Neural cell (in vitro differentiated cells): ENCODE results near the gene ADAMTS6. TPM values are rescaled to one million over a fixed set of nuclear protein-coding genes. Genes with fewer than 3 reads are reported as not detected.

Experiments
- H2AFZ ChIP-seq: fragments of 200-600, 300-800 bp; sonication (generic), shearing (Covaris generic); 2 replicates; pipeline ENCODE4 v1.6.0; 2014; ENCODE audit warnings: low read depth, mild to moderate bottlenecking, antibody characterized with exemption, low read length, moderate library complexity
- H3F3A ChIP-seq: fragments of 200-600 bp; shearing (Covaris generic); 2 replicates; pipeline ENCODE4 v1.6.1; 2016; ENCODE audit warnings: mild to moderate bottlenecking, moderate library complexity, mixed read lengths, antibody characterized with exemption, low read length; ENCODE audit not compliant: insufficient read depth, poor library complexity, severe bottlenecking
- H3K27ac ChIP-seq: fragments of 200-600, 300-800 bp; sonication (generic), shearing (Covaris generic); 2 replicates; pipeline ENCODE4 v1.5.1; 2014; ENCODE audit warnings: mild to moderate bottlenecking, low read length, moderate library complexity
- H3K27me3 ChIP-seq: fragments of 300-800, 200-600 bp; sonication (generic), shearing (Covaris generic); 2 replicates; pipeline ENCODE4 v1.6.0; 2014; ENCODE audit warnings: mild to moderate bottlenecking, low read depth, low read length, moderate library complexity; ENCODE audit not compliant: insufficient read depth
- H3K36me3 ChIP-seq: fragments of 300-800, 200-600 bp; sonication (generic), shearing (Covaris generic); 2 replicates; pipeline ENCODE4 v1.5.1; 2014; ENCODE audit warnings: mild to moderate bottlenecking, antibody characterized with exemption, low read length, moderate library complexity; ENCODE audit not compliant: insufficient read depth
- H3K4me2 ChIP-seq: fragments of 300-800, 200-600 bp; sonication (generic), shearing (Covaris generic); 2 replicates; pipeline ENCODE4 v1.6.0; 2014; ENCODE audit warnings: mild to moderate bottlenecking, low read length
- H3K4me3 ChIP-seq: fragments of 300-800, 200-600 bp; sonication (generic), shearing (Covaris generic); 2 replicates; pipeline ENCODE4 v1.5.1; 2014; ENCODE audit warnings: mild to moderate bottlenecking, low read length, moderate library complexity
- H3K79me2 ChIP-seq: fragments of 200-600 bp; shearing (Covaris generic); replicated peaks from 2 replicates; pipeline ENCODE4 v1.6.0; 2014; ENCODE audit warnings: mild to moderate bottlenecking, low read length, moderate library complexity; ENCODE audit not compliant: insufficient read depth
- H3K9ac ChIP-seq: fragments of 300-800, 200-600 bp; sonication (generic), shearing (Covaris generic); 2 replicates; pipeline ENCODE4 v1.6.1; 2016; ENCODE audit warnings: mild to moderate bottlenecking, low read length, mixed read lengths
- H3K9me2 ChIP-seq: fragments of 200-600 bp; shearing (Covaris generic); 2 replicates; pipeline ENCODE4 v1.6.1; 2016; ENCODE audit warnings: mild to moderate bottlenecking, low read length, mixed read lengths; ENCODE audit not compliant: insufficient read depth
- H3K9me3 ChIP-seq: fragments of 200-600, 300-800 bp; sonication (generic), shearing (Covaris generic); 2 replicates; pipeline ENCODE4 v1.6.1; 2016; ENCODE audit warnings: mild to moderate bottlenecking, mixed run types, low read length, moderate library complexity, mixed read lengths
- H4K20me1 ChIP-seq: fragments of 200-600 bp; shearing (Covaris generic); 2 replicates; pipeline ENCODE4 v1.6.1; 2016; ENCODE audit warnings: mild to moderate bottlenecking, mixed run types; ENCODE audit not compliant: insufficient read depth
- EP300 ChIP-seq: fragments of 450-650 bp; conservative IDR thresholded peaks from 2 replicates; pipeline ENCODE4 v1.6.1; 2014; ENCODE audit warnings: antibody characterized with exemption, mild to moderate bottlenecking, moderate library complexity; ENCODE audit not compliant: poor library complexity, severe bottlenecking
- EZH2 ChIP-seq: fragments of 200-600, 300-800 bp; shearing (Covaris generic), sonication (generic); IDR thresholded peaks from 2 replicates; pipeline ENCODE4 v1.6.1; 2014; ENCODE audit warnings: antibody characterized with exemption, low read length, borderline replicate concordance, mild to moderate bottlenecking; ENCODE audit not compliant: insufficient read depth, poor library complexity, severe bottlenecking
- MXI1 ChIP-seq: fragments of 450-650 bp; conservative IDR thresholded peaks from 2 replicates; pipeline ENCODE4 v1.6.1; 2014; ENCODE audit warnings: antibody characterized with exemption, mild to moderate bottlenecking; ENCODE audit not compliant: poor library complexity, severe bottlenecking
- POLR2AphosphoS5 ChIP-seq: IDR thresholded peaks from 2 replicates; pipeline ENCODE4 v1.6.1; 2012
- RAD21 ChIP-seq: fragments of 450-650 bp; conservative IDR thresholded peaks from 2 replicates; pipeline ENCODE4 v1.6.1; 2014; ENCODE audit warnings: antibody characterized with exemption, mild to moderate bottlenecking, moderate library complexity
- SMC3 ChIP-seq: fragments of 450-650 bp; conservative IDR thresholded peaks from 2 replicates; pipeline ENCODE4 v1.6.1; 2014; ENCODE audit warnings: antibody characterized with exemption, mild to moderate bottlenecking, moderate library complexity; ENCODE audit not compliant: poor library complexity
- TAF1 ChIP-seq: IDR thresholded peaks from 2 replicates; pipeline ENCODE4 v1.6.1; 2012; ENCODE audit warnings: low read depth
- polyA plus RNA-seq: library from polyadenylated mRNA; depleted of rRNA; stranded (reverse); fragments of >200 nt; gene quantifications from 2 replicates; pipeline ENCODE4 v1.2.3, GENCODE V29; 2014
- TF ChIP-seq, protein P1 (sequence below): fragments of 450-650 bp; IDR thresholded peaks from 2 replicates; pipeline ENCODE4 v1.5.1; 2014; ENCODE audit warnings: antibody characterized with exemption, mild to moderate bottlenecking, moderate library complexity; ENCODE audit not compliant: poor library complexity, severe bottlenecking
- TF ChIP-seq, protein P2 (sequence below): IDR thresholded peaks from 2 replicates; pipeline ENCODE4 v1.6.1; 2012; ENCODE audit warnings: borderline replicate concordance

ADAMTS6 gene
- polyA plus RNA-seq, 1 donor from 2014 or later, result 0.58 TPM

DNA sequence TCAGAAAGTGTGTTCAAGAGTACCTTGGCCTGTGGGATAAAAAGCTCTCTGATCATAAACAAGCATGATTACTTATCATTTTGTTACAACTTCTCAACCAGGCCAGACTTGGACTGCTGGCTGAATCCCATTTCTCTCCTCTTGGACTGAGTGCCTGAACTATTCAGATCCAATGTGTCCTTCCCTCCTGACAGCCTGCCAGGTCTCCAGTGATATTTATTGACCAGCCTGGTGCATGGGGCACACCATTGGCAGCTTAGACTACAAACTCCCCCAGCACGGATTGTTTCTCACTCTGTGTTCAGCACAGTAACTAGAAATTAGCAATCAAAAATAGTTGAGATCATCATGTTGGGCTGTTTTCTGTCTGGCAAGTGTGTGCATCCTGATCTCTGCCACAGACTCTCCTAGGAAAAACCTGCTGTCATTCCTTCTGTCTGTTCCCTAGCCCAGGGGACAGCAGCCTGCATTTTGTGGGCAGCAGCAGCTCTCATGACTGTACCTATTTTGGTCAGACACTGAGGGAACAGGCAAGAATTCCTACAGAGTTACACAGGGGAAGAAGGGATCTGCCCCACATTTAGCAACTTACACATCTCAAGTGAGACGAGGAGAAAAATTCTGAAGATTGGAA lies 348.1 kb downstream of the ADAMTS6 start:
- H3K27me3 ChIP-seq, result no peaks in the 10 kb centered on the region
- no peaks in the 10 kb centered on the region for H3K9me2 ChIP-seq
- H3K4me2 ChIP-seq, result no peak overlapping the region
- H3K4me3 ChIP-seq, result no peak overlapping the region
- no peaks in the 10 kb centered on the region for H3K9me3 ChIP-seq
- H3F3A ChIP-seq, result no peaks in the 10 kb centered on the region
- no peaks in the 10 kb centered on the region for H3K79me2 ChIP-seq
- no peak overlapping the region for H2AFZ ChIP-seq
- H3K9ac ChIP-seq, result no peak overlapping the region
- no peak overlapping the region for H3K27ac ChIP-seq
- no peak for TF ChIP-seq MXI1
- TF ChIP-seq, protein P1, sequence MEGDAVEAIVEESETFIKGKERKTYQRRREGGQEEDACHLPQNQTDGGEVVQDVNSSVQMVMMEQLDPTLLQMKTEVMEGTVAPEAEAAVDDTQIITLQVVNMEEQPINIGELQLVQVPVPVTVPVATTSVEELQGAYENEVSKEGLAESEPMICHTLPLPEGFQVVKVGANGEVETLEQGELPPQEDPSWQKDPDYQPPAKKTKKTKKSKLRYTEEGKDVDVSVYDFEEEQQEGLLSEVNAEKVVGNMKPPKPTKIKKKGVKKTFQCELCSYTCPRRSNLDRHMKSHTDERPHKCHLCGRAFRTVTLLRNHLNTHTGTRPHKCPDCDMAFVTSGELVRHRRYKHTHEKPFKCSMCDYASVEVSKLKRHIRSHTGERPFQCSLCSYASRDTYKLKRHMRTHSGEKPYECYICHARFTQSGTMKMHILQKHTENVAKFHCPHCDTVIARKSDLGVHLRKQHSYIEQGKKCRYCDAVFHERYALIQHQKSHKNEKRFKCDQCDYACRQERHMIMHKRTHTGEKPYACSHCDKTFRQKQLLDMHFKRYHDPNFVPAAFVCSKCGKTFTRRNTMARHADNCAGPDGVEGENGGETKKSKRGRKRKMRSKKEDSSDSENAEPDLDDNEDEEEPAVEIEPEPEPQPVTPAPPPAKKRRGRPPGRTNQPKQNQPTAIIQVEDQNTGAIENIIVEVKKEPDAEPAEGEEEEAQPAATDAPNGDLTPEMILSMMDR, result no peak
- no peaks in the 10 kb centered on the region for H4K20me1 ChIP-seq
- no peaks in the 10 kb centered on the region for H3K36me3 ChIP-seq

DNA sequence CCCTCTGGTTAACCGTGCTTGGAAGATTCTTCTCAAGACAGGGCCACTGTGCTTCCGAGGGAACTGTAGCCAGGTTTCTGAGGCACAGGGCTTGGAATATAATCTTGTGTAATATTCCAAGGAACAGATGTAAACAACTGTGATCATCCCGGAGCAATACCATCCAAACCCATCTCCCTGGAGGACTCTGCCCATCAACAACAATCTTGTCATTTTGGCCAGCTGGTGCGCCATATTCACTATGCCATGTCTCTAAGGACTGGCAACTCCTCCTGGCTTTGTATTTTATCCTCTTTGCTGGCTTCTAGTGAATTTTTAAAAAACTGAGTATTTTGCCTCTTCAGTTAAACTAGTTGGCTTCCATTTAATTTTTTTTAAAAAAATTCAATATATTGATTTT lies 349.3 kb downstream of the ADAMTS6 start:
- no peaks in the 10 kb centered on the region for H3K9me3 ChIP-seq

More for the DNA sequence above, 349.3 kb downstream of the ADAMTS6 start:
- no peaks in the 10 kb centered on the region for H3K27me3 ChIP-seq
- H2AFZ ChIP-seq, result no peak overlapping the region
- H3K36me3 ChIP-seq, result no peaks in the 10 kb centered on the region
- H3K4me2 ChIP-seq, result no peak overlapping the region
- H3K9me2 ChIP-seq, result no peaks in the 10 kb centered on the region
- no peak overlapping the region for H3K4me3 ChIP-seq
- H3K27ac ChIP-seq, result no peak overlapping the region
- H3K79me2 ChIP-seq, result no peaks in the 10 kb centered on the region
- no peak for TF ChIP-seq RAD21
- TF ChIP-seq, protein P2, sequence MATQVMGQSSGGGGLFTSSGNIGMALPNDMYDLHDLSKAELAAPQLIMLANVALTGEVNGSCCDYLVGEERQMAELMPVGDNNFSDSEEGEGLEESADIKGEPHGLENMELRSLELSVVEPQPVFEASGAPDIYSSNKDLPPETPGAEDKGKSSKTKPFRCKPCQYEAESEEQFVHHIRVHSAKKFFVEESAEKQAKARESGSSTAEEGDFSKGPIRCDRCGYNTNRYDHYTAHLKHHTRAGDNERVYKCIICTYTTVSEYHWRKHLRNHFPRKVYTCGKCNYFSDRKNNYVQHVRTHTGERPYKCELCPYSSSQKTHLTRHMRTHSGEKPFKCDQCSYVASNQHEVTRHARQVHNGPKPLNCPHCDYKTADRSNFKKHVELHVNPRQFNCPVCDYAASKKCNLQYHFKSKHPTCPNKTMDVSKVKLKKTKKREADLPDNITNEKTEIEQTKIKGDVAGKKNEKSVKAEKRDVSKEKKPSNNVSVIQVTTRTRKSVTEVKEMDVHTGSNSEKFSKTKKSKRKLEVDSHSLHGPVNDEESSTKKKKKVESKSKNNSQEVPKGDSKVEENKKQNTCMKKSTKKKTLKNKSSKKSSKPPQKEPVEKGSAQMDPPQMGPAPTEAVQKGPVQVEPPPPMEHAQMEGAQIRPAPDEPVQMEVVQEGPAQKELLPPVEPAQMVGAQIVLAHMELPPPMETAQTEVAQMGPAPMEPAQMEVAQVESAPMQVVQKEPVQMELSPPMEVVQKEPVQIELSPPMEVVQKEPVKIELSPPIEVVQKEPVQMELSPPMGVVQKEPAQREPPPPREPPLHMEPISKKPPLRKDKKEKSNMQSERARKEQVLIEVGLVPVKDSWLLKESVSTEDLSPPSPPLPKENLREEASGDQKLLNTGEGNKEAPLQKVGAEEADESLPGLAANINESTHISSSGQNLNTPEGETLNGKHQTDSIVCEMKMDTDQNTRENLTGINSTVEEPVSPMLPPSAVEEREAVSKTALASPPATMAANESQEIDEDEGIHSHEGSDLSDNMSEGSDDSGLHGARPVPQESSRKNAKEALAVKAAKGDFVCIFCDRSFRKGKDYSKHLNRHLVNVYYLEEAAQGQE, result no peak
- no peak for TF ChIP-seq EP300
- no peak for TF ChIP-seq POLR2AphosphoS5
- no peak for TF ChIP-seq SMC3
- no peak for TF ChIP-seq EZH2
- no peak for TF ChIP-seq TAF1
- no peak for TF ChIP-seq MXI1
- TF ChIP-seq, protein P1, result no peak
- H4K20me1 ChIP-seq, result no peaks in the 10 kb centered on the region
- H3K9ac ChIP-seq, result no peak overlapping the region
- no peaks in the 10 kb centered on the region for H3F3A ChIP-seq
